ENCODE results near the gene MTAP.

DNA sequence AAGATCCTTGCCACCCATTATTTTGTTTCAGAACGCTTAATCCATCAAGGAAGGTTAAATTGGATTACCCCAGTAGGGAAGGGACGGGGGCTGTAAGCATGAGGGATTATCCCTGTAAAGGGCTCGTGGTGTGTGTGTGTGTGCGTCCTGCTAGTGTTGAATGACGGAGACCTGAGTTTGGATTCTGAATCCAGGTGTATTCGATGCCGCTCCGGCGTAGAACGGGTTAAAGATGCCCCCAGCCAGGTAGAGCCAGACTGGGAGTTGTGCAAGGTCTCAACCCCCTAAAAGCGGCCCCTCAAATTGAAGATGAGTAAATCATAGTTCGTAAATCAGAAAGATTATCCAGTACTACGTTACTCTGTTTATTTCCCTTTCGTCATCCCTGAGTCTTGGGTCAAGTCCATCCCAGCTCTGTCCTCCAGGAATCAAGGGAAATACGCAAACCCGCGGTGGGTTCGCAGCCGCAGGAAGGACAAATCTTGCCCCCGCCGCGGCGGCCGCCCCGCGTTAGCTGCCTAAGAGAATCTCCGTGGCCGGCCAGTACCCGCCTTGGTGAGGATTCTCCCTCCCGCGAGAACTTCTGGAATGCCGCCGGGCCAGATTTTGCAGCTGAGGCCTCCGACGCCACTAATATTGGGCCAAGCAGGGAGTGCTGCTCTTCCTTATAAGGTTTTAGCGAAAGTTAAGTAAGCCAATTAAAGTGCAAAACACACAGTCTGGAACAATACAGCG lies 586 bp upstream of the MTAP start:
- no peak for TF ChIP-seq EZH2phosphoT487 (IDR thresholded peaks at IDR 0.05; ENCODE audit: low read depth)
- TF ChIP-seq, protein P1, sequence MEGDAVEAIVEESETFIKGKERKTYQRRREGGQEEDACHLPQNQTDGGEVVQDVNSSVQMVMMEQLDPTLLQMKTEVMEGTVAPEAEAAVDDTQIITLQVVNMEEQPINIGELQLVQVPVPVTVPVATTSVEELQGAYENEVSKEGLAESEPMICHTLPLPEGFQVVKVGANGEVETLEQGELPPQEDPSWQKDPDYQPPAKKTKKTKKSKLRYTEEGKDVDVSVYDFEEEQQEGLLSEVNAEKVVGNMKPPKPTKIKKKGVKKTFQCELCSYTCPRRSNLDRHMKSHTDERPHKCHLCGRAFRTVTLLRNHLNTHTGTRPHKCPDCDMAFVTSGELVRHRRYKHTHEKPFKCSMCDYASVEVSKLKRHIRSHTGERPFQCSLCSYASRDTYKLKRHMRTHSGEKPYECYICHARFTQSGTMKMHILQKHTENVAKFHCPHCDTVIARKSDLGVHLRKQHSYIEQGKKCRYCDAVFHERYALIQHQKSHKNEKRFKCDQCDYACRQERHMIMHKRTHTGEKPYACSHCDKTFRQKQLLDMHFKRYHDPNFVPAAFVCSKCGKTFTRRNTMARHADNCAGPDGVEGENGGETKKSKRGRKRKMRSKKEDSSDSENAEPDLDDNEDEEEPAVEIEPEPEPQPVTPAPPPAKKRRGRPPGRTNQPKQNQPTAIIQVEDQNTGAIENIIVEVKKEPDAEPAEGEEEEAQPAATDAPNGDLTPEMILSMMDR (IDR thresholded peaks at IDR 0.05; ENCODE audit: low read depth, low read length): no peak
